Glomerular visceral epithelial cell (primary cell): Measurements from ENCODE around the gene RBM4.
"Not testable (repeated sequence)": the region's sequence is repeated elsewhere in the genome, so short reads cannot be mapped to it uniquely, and the experiment has no call there.

Experiments used
- DNase-seq: peaks from one replicate; pipeline ENCODE4 v3.0.0-alpha.2; 2016; ENCODE audit errors: extremely low spot score

Gene RBM4

GRCh38 chr11:66616379-66617154 lies 21.9 kb upstream of the RBM4 start, which contains the start of gene RBM14:
Gene RBM14, plus strand, starts transcription at chr11:66616630. Its CDS starts 91 bp downstream, at chr11:66616721.
- DNase-seq, result peak; percentile 99

- DNase-seq, result peak; percentile 51
These were observed 21.2 kb upstream of the RBM4 start for GRCh38 chr11:66617155-66617834.

- DNase-seq, result peak; percentile 31
These were observed 19.4 kb upstream of the RBM4 start for GRCh38 chr11:66619080-66619554.

- DNase-seq, result no peak
These were observed 14.1 kb upstream of the RBM4 start for GRCh38 chr11:66624450-66624849.

- no peak for DNase-seq
These were observed 13.3 kb upstream of the RBM4 start for GRCh38 chr11:66625041-66625751.

GRCh38 chr11:66625752-66626149 lies 12.8 kb upstream of the RBM4 start:
- no peak for DNase-seq

GRCh38 chr11:66626382-66626781 lies 12.1 kb upstream of the RBM4 start:
- no peak for DNase-seq

GRCh38 chr11:66626926-66627325 lies 11.6 kb upstream of the RBM4 start:
- DNase-seq, result no peak

- DNase-seq, result no peak
These were observed 10.4 kb upstream of the RBM4 start for GRCh38 chr11:66628061-66628603.

- DNase-seq, result no peak
These were observed 9.1 kb upstream of the RBM4 start for GRCh38 chr11:66629356-66629755.

- no peak for DNase-seq
These were observed 6.6 kb upstream of the RBM4 start for GRCh38 chr11:66631883-66632282.

- no peak for DNase-seq
These were observed 5.6 kb upstream of the RBM4 start for GRCh38 chr11:66632952-66633351.

GRCh38 chr11:66636411-66636810 lies 2.1 kb upstream of the RBM4 start:
- DNase-seq, result no peak

GRCh38 chr11:66637557-66638176 lies 836 bp upstream of the RBM4 start:
- DNase-seq, result no peak

GRCh38 chr11:66639066-66639813 lies 737 bp downstream of the RBM4 start:
- peak; percentile 28 for DNase-seq

- DNase-seq, result not testable (repeated sequence)
These were observed 1.4 kb downstream of the RBM4 start for GRCh38 chr11:66639814-66640340.

- no peak for DNase-seq
These were observed 3.3 kb downstream of the RBM4 start for GRCh38 chr11:66641834-66642233.

GRCh38 chr11:66643745-66644437 lies 5.4 kb downstream of the RBM4 start:
- no peak for DNase-seq

GRCh38 chr11:66646828-66647227 lies 8.3 kb downstream of the RBM4 start:
- no peak for DNase-seq

- no peak for DNase-seq
These were observed 11.4 kb downstream of the RBM4 start for GRCh38 chr11:66649903-66650302.
